Mammary epithelial cell (primary cell): ENCODE data around the gene NXNL2.

ENCODE experiments used
- EZH2 ChIP-seq: IDR thresholded peaks from 2 replicates; pipeline ENCODE4 v1.6.1; 2012; ENCODE audit warnings: low read length, inconsistent platforms, borderline replicate concordance
- TF ChIP-seq, protein P1 (sequence below), 2 donors: IDR thresholded peaks in 1 of 2; conservative IDR thresholded peaks in 1 of 2; 2 replicates each; pipeline ENCODE4 v1.5.1; 2011 to 2012; ENCODE audit warnings: inconsistent platforms in 2 of 2, low read length in 2 of 2, mild to moderate bottlenecking in 2 of 2, control low read depth in 1 of 2, low read depth in 1 of 2; ENCODE audit not compliant: insufficient read depth in 1 of 2; ENCODE audit errors: extremely low read depth in 1 of 2

DNA sequence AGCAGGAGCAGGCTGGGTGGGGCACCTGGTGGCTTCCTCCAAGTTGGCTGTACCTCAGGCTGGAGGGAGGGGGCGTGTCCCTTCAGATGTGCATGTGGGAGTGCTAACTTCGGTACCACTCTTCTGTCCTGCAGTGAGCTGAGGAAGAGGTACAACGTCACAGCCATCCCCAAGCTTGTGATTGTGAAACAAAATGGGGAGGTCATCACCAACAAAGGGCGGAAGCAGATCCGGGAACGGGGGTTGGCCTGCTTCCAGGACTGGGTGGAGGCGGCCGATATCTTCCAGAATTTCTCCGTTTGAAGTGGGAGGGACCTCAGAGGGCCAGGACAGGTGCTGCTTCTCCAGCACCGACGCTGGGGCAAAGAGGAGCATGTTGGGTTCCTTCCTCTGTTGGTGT lies 9.3 kb downstream of the NXNL2 start:
- TF ChIP-seq, protein P1, sequence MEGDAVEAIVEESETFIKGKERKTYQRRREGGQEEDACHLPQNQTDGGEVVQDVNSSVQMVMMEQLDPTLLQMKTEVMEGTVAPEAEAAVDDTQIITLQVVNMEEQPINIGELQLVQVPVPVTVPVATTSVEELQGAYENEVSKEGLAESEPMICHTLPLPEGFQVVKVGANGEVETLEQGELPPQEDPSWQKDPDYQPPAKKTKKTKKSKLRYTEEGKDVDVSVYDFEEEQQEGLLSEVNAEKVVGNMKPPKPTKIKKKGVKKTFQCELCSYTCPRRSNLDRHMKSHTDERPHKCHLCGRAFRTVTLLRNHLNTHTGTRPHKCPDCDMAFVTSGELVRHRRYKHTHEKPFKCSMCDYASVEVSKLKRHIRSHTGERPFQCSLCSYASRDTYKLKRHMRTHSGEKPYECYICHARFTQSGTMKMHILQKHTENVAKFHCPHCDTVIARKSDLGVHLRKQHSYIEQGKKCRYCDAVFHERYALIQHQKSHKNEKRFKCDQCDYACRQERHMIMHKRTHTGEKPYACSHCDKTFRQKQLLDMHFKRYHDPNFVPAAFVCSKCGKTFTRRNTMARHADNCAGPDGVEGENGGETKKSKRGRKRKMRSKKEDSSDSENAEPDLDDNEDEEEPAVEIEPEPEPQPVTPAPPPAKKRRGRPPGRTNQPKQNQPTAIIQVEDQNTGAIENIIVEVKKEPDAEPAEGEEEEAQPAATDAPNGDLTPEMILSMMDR (conservative IDR thresholded peaks at IDR 0.05 in 1 of 2, IDR thresholded peaks at IDR 0.05 in 1 of 2; ENCODE audit: extremely low read depth in 1 of 2, insufficient read depth in 1 of 2, low read depth in 1 of 2, low read length in 2 of 2), result no peak
- TF ChIP-seq EZH2, result no peak
